HG02870 (cell line): ENCODE data around the gene GNB1.
A peak's percentile ranks its signal among the peaks of the same experiment; 100 is the strongest.

Experiments used
- ATAC-seq: cut with Tn5 transposase; IDR thresholded peaks from one replicate; pipeline ENCODE4 v1.9.1; 2021; ENCODE audit warnings: mild to moderate bottlenecking, moderate library complexity; ENCODE audit not compliant: unreplicated experiment

The GNB1 gene

GRCh38 chr1:1786836-1787605 lies 103.9 kb downstream of the GNB1 start:
- no peak for ATAC-seq

GRCh38 chr1:1785666-1786065 lies 105.2 kb downstream of the GNB1 start:
- no peak for ATAC-seq

- no peak for ATAC-seq
These were observed 106.0 kb downstream of the GNB1 start for GRCh38 chr1:1784933-1785332.

- no peak for ATAC-seq
These were observed 107.6 kb downstream of the GNB1 start for GRCh38 chr1:1783320-1783719.

- ATAC-seq, result no peak
These were observed 108.3 kb downstream of the GNB1 start for GRCh38 chr1:1782399-1783221.

GRCh38 chr1:1781526-1781903 lies 109.4 kb downstream of the GNB1 start:
- ATAC-seq, result no peak

- ATAC-seq, result no peak
These were observed 110.0 kb downstream of the GNB1 start for GRCh38 chr1:1780598-1781525.

GRCh38 chr1:1779691-1780597 lies 110.9 kb downstream of the GNB1 start:
- ATAC-seq, result no peak

- no peak for ATAC-seq
These were observed 111.6 kb downstream of the GNB1 start for GRCh38 chr1:1779320-1779675.

GRCh38 chr1:1778663-1779319 lies 112.1 kb downstream of the GNB1 start:
- peak; percentile 58 for ATAC-seq

- ATAC-seq, result peak; percentile 29
These were observed 112.8 kb downstream of the GNB1 start, which contains the start of gene NADK for GRCh38 chr1:1777950-1778662. NADK (minus strand) TSS chr1:1778470; CDS start chr1:1765406, 13,064 bp downstream.

GRCh38 chr1:1777583-1777899 lies 113.3 kb downstream of the GNB1 start:
- no peak for ATAC-seq

- ATAC-seq, result no peak
These were observed 114.0 kb downstream of the GNB1 start for GRCh38 chr1:1776672-1777582.

- no peak for ATAC-seq
These were observed 115.3 kb downstream of the GNB1 start for GRCh38 chr1:1775327-1776226.

GRCh38 chr1:1773874-1774273 lies 117.0 kb downstream of the GNB1 start:
- no peak for ATAC-seq

- ATAC-seq, result no peak
These were observed 119.8 kb downstream of the GNB1 start for GRCh38 chr1:1771096-1771495.

- ATAC-seq, result no peak
These were observed 120.8 kb downstream of the GNB1 start for GRCh38 chr1:1770102-1770501.
